Measurements from ENCODE around the gene ANXA6.

DNA sequence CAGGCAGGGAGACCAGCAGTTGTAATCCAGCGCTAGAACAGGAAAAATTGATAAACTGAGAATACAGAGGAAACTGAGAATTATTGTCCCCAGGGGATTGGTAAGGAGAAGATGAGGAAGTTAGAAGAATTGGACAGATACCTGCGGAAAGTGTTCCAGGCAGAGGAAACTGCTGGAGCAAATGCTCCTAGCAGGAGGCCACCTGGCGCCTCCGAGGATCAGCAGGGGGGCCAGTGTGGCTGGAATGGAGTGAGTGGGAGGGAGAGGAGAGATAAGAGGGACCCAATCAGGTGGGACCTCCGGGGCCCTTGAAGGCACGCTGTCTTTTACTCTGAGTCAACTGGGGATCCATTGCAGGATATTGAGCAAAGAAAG, 695 bp upstream of the ANXA6 start:
- TF ChIP-seq POLR2AphosphoS5 (IDR thresholded peaks at IDR 0.05): no peak
- TF ChIP-seq, protein P1, sequence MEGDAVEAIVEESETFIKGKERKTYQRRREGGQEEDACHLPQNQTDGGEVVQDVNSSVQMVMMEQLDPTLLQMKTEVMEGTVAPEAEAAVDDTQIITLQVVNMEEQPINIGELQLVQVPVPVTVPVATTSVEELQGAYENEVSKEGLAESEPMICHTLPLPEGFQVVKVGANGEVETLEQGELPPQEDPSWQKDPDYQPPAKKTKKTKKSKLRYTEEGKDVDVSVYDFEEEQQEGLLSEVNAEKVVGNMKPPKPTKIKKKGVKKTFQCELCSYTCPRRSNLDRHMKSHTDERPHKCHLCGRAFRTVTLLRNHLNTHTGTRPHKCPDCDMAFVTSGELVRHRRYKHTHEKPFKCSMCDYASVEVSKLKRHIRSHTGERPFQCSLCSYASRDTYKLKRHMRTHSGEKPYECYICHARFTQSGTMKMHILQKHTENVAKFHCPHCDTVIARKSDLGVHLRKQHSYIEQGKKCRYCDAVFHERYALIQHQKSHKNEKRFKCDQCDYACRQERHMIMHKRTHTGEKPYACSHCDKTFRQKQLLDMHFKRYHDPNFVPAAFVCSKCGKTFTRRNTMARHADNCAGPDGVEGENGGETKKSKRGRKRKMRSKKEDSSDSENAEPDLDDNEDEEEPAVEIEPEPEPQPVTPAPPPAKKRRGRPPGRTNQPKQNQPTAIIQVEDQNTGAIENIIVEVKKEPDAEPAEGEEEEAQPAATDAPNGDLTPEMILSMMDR (IDR thresholded peaks at IDR 0.05 in 8 of 11, conservative IDR thresholded peaks at IDR 0.05 in 3 of 11): no peak
